ENCODE data around the gene C2CD2L. TPM values are rescaled to one million over a fixed set of nuclear protein-coding genes. Genes with fewer than 3 reads are reported as not detected.
A peak's percentile ranks its signal among the peaks of the same experiment; 100 is the strongest.

C2CD2L gene
- total RNA-seq, 4 donors from 2014 or later = 10.0 to 30.7 (median 18.7) TPM

GRCh38 chr11:119099711-119100110, 7.4 kb upstream of the C2CD2L start:
- DNase-seq (no peak), ATAC-seq (no peak)
- H3K4me1 ChIP-seq = peaks cover 21 to 31% of the 10 kb centered on the region in 2 donors
- TF ChIP-seq CTCF (IDR thresholded peaks at IDR 0.05 in 4 of 5, conservative IDR thresholded peaks at IDR 0.05 in 1 of 5) (no peak), POLR2A (IDR thresholded peaks at IDR 0.05) (no peak)
- H3K9me3 ChIP-seq = no peaks in the 10 kb centered on the region
- H3K4me3 ChIP-seq = no peak overlapping the region
- intact Hi-C loops (cut with DNase I; ENCODE audit: low total_unique reads) (loop anchor here (5.0 kb wide), 1 partner anchor 238 kb away; no protein-coding TSS in a partner anchor), in situ Hi-C loops (cut with MboI; ENCODE audit: low sequenced_read_pairs in 4 of 4) (loop anchor here in 1 of 4 donors (5.0 kb wide), 1 partner anchor 103 kb away; no protein-coding TSS in a partner anchor)
- peaks cover 0 to 28% of the 10 kb centered on the region in 2 donors for H3K36me3 ChIP-seq
- H3K27ac ChIP-seq = no peak overlapping the region
- no peaks in the 10 kb centered on the region for H3K27me3 ChIP-seq

- TF ChIP-seq CTCF (IDR thresholded peaks at IDR 0.05 in 4 of 5, conservative IDR thresholded peaks at IDR 0.05 in 1 of 5) = no peak
- TF ChIP-seq POLR2A (IDR thresholded peaks at IDR 0.05) = no peak
- DNase-seq = no peak
- in situ Hi-C loops (cut with MboI; ENCODE audit: low sequenced_read_pairs in 4 of 4) (no loop called here), intact Hi-C loops (cut with DNase I; ENCODE audit: low total_unique reads) (loop anchor here (5.0 kb wide), 1 partner anchor 237 kb away; no protein-coding TSS in a partner anchor)
- Histone ChIP-seq H3K27ac (no peak overlapping the region), H3K36me3 (peaks cover 0 to 28% of the 10 kb centered on the region in 2 donors), H3K4me3 (peak overlapping the region; percentile 74 to 90 (median 79)), H3K27me3 (no peaks in the 10 kb centered on the region), H3K9me3 (no peaks in the 10 kb centered on the region), H3K4me1 (peaks cover 21 to 31% of the 10 kb centered on the region in 2 donors)
- no peak for ATAC-seq
These were observed 6.7 kb upstream of the C2CD2L start for GRCh38 chr11:119100246-119100970.

GRCh38 chr11:119100994-119101758, 6.0 kb upstream of the C2CD2L start:
- intact Hi-C loops (cut with DNase I; ENCODE audit: low total_unique reads) = loop anchor here (5.0 kb wide), 1 partner anchor 236 kb away; no protein-coding TSS in a partner anchor
- DNase-seq = no peak
- no peaks in the 10 kb centered on the region for H3K27me3 ChIP-seq

More at GRCh38 chr11:119100994-119101758, 6.0 kb upstream of the C2CD2L start:
- in situ Hi-C loops (cut with MboI; ENCODE audit: low sequenced_read_pairs in 4 of 4) = no loop called here
- peaks cover 0 to 28% of the 10 kb centered on the region in 2 donors for H3K36me3 ChIP-seq
- no peak for TF ChIP-seq POLR2A (IDR thresholded peaks at IDR 0.05)
- TF ChIP-seq CTCF (IDR thresholded peaks at IDR 0.05 in 4 of 5, conservative IDR thresholded peaks at IDR 0.05 in 1 of 5) = peak in 2 of 5 experiments; percentile 16 to 17
- H3K4me3 ChIP-seq = peak overlapping the region; percentile 74 to 90 (median 79)
- ATAC-seq = peak in 1 of 2 donors; percentile 17
- H3K27ac ChIP-seq = peak overlapping the region; percentile 88 to 93 (median 90)
- no peaks in the 10 kb centered on the region for H3K9me3 ChIP-seq
- peaks cover 17 to 26% of the 10 kb centered on the region in 2 donors for H3K4me1 ChIP-seq
